WTC11 (cell line): ENCODE measurements around the gene HNRNPAB. TPM values are rescaled to one million over a fixed set of nuclear protein-coding genes. Genes with fewer than 3 reads are reported as not detected.

Experiments used
- ATF1 ChIP-seq: sonication (generic); formaldehyde crosslinking; IDR thresholded peaks from 2 replicates; pipeline ENCODE4 v1.8.1; 2023; ENCODE audit warnings: mild to moderate bottlenecking, moderate library complexity, missing genetic modification reagents
- ATF6 ChIP-seq: sonication (generic); formaldehyde crosslinking; IDR thresholded peaks from 2 replicates; pipeline ENCODE4 v1.8.1; 2023; ENCODE audit warnings: mild to moderate bottlenecking, missing genetic modification reagents
- CBFB ChIP-seq: sonication (generic); formaldehyde crosslinking; IDR thresholded peaks from 2 replicates; pipeline ENCODE4 v1.8.1; 2022; ENCODE audit warnings: mild to moderate bottlenecking, low read depth, missing genetic modification reagents
- E2F5 ChIP-seq: sonication (generic); formaldehyde crosslinking; IDR thresholded peaks from 2 replicates; pipeline ENCODE4 v1.8.1; 2022; ENCODE audit warnings: mild to moderate bottlenecking, moderate library complexity, missing genetic modification reagents
- ELF4 ChIP-seq: sonication (generic); formaldehyde crosslinking; IDR thresholded peaks from 2 replicates; pipeline ENCODE4 v1.8.1; 2022; ENCODE audit warnings: low read depth, mild to moderate bottlenecking, moderate library complexity, missing genetic modification reagents
- FOXK1 ChIP-seq: sonication (generic); formaldehyde crosslinking; IDR thresholded peaks from 2 replicates; pipeline ENCODE4 v1.8.0; 2022; ENCODE audit warnings: mild to moderate bottlenecking, moderate library complexity, missing genetic modification reagents
- FOXP1 ChIP-seq: sonication (generic); formaldehyde crosslinking; IDR thresholded peaks from 2 replicates; pipeline ENCODE4 v1.8.0; 2022; ENCODE audit warnings: missing genetic modification reagents, mild to moderate bottlenecking, moderate library complexity, borderline replicate concordance
- GRHL2 ChIP-seq: fragments of 250-450 bp; sonication (Bioruptor Pico); IDR thresholded peaks from 2 replicates; pipeline ENCODE4 v1.8.0; 2022; ENCODE audit warnings: mild to moderate bottlenecking, moderate library complexity; ENCODE audit not compliant: insufficient replicate concordance, severe bottlenecking
- HMGXB4 ChIP-seq: sonication (generic); formaldehyde crosslinking; IDR thresholded peaks from 2 replicates; pipeline ENCODE4 v1.8.1; 2023; ENCODE audit warnings: mild to moderate bottlenecking, moderate library complexity, missing genetic modification reagents
- IRF2 ChIP-seq: sonication (generic); formaldehyde crosslinking; IDR thresholded peaks from 2 replicates; pipeline ENCODE4 v1.8.0; 2022; ENCODE audit warnings: low read depth, missing genetic modification reagents, borderline replicate concordance
- JUN ChIP-seq: sonication (generic); formaldehyde crosslinking; IDR thresholded peaks from 2 replicates; pipeline ENCODE4 v1.8.0; 2023; ENCODE audit warnings: mild to moderate bottlenecking, missing genetic modification reagents
- MYBL2 ChIP-seq: sonication (generic); formaldehyde crosslinking; IDR thresholded peaks from 2 replicates; pipeline ENCODE4 v1.8.1; 2023; ENCODE audit warnings: mild to moderate bottlenecking, moderate library complexity, missing genetic modification reagents
- NR1H2 ChIP-seq: sonication (generic); formaldehyde crosslinking; IDR thresholded peaks from 2 replicates; pipeline ENCODE4 v1.9.0; 2021; ENCODE audit warnings: mild to moderate bottlenecking, moderate library complexity, missing genetic modification reagents
- PRDM15 ChIP-seq: sonication (generic); formaldehyde crosslinking; IDR thresholded peaks from 2 replicates; pipeline ENCODE4 v1.8.0; 2022; ENCODE audit warnings: missing genetic modification reagents
- SOX15 ChIP-seq: fragments of 250-450 bp; sonication (Bioruptor Pico); IDR thresholded peaks from 2 replicates; pipeline ENCODE4 v1.9.0; 2021; ENCODE audit warnings: mild to moderate bottlenecking
- TP53 ChIP-seq: sonication (generic); formaldehyde crosslinking; IDR thresholded peaks from 2 replicates; pipeline ENCODE4 v1.8.1; 2023; ENCODE audit warnings: mild to moderate bottlenecking, missing genetic modification reagents
- ZBTB43 ChIP-seq: sonication (generic); formaldehyde crosslinking; IDR thresholded peaks from 2 replicates; pipeline ENCODE4 v1.8.1; 2023; ENCODE audit warnings: mild to moderate bottlenecking, missing genetic modification reagents
- ZMAT4 ChIP-seq: fragments of 250-450 bp; sonication (Bioruptor Pico); IDR thresholded peaks from 2 replicates; pipeline ENCODE4 v1.9.0; 2021; ENCODE audit warnings: mild to moderate bottlenecking
- ZNF232 ChIP-seq: sonication (generic); formaldehyde crosslinking; IDR thresholded peaks from 2 replicates; pipeline ENCODE4 v1.8.0; 2022; ENCODE audit warnings: mild to moderate bottlenecking, missing genetic modification reagents
- total RNA-seq: library from RNA; stranded (reverse); gene quantifications from 3 replicates; pipeline ENCODE4 v1.2.3, GENCODE V29; 2021
- TF ChIP-seq, protein P1 (sequence below): sonication (generic); formaldehyde crosslinking; IDR thresholded peaks from 2 replicates; pipeline ENCODE4 v1.8.0; 2023; ENCODE audit warnings: missing genetic modification reagents
- TF ChIP-seq, protein P2 (sequence below): fragments of 250-450 bp; sonication (Bioruptor Pico); conservative IDR thresholded peaks from 2 replicates; pipeline ENCODE4 v1.9.0; 2021; ENCODE audit warnings: mild to moderate bottlenecking
- TF ChIP-seq, protein P3 (sequence below): fragments of 250-450 bp; sonication (Bioruptor Pico); IDR thresholded peaks from 2 replicates; pipeline ENCODE4 v1.9.0; 2021; ENCODE audit warnings: mild to moderate bottlenecking

Gene HNRNPAB
- total RNA-seq, 1 experiment from 2014 or later, result 457 TPM

DNA sequence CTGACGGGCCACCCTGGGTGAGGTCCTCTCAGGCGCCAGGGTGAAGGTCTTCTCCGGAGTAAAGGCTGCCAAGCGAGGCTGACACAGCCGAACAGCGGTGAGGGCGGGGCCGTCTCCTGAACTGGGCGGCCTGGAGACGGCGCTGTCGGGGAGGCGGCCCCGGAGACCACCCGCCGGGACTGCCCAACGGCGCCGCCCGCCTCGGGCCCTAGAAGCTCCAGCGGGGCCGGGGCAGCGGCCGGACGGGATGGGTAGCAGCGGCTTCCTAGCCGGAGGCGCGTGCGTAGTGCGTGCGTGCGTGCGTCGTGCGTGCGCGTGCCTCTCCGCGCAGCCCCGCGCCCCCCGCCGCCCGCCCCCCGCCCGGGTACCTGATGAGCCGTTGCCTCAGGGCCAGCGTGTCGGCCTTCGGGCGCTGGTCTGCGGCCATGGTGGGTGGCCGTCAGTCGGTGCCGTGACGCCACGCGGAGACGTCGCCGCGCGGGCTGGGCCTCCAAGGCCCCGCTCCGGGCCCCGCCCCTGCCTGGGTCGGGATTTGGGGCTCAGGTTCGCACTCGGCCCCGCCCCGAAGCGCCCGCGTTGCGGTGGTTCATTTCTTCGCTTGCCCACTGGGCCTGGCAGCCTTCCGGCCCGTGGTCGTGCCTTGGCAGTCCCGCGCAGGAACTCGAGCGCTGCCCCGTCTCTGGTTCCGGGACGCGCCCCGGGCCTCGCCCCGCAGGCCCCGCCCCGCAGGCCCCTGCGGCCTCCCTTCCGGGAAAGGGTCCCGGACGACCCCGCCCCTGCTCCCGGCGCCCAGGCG, 28.0 kb downstream of the HNRNPAB start, which contains the start of gene PHYKPL (continued):
- TF ChIP-seq PRDM15, result 0 out of 2 replicates have a peak, but pooled peaks have one; percentile 6
- TF ChIP-seq FOXP1 (CRISPR knock-in tag), result no peak
- TF ChIP-seq, protein P1, sequence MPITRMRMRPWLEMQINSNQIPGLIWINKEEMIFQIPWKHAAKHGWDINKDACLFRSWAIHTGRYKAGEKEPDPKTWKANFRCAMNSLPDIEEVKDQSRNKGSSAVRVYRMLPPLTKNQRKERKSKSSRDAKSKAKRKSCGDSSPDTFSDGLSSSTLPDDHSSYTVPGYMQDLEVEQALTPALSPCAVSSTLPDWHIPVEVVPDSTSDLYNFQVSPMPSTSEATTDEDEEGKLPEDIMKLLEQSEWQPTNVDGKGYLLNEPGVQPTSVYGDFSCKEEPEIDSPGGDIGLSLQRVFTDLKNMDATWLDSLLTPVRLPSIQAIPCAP (CRISPR knock-in tag), result no peak
- no peak for TF ChIP-seq TP53 (CRISPR knock-in tag)
- no peak for TF ChIP-seq NR1H2 (CRISPR knock-in tag)
- TF ChIP-seq ATF6 (CRISPR knock-in tag), result no peak
- no peak for TF ChIP-seq ZBTB43 (CRISPR knock-in tag)
- TF ChIP-seq ZMAT4 (CRISPR knock-in tag), result no peak
- TF ChIP-seq CBFB (CRISPR knock-in tag), result 0 out of 2 replicates have a peak, but pooled peaks have one; percentile 21
- TF ChIP-seq, protein P2, sequence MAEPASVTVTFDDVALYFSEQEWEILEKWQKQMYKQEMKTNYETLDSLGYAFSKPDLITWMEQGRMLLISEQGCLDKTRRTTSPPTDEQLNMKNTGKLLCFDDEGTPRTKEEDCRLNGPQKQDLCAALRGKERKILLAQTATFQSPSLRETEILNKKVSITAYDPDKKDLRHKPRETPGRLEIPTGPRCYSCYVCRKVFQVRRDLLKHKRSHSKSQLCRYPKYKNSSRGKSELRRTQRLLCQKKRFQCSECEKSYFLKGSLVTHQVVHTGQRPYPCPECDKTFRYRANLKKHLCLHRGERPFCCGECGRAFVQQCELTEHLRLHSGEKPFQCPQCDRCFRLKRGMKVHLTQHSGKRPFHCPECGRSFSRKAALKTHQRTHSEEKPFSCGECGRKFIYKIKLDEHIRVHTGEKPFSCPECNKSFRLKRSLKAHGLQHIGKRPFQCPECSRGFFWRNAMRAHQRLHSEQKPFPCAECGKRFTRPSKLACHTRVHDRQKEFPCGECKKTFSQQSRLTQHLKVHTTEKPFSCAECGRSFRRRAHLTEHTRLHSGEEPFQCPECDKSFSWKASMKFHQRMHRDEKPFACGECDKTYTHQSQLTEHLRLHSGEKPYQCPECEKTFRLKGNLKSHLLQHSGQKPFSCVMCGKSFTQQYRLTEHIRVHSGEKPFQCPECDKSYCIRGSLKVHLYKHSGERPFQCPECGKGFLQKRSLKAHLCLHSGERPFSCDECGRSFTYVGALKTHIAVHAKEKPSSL (CRISPR knock-in tag), result no peak
- peak; percentile 83; the same call in 1 of the 2 replicates for TF ChIP-seq HMGXB4 (CRISPR knock-in tag)
- TF ChIP-seq, protein P3, sequence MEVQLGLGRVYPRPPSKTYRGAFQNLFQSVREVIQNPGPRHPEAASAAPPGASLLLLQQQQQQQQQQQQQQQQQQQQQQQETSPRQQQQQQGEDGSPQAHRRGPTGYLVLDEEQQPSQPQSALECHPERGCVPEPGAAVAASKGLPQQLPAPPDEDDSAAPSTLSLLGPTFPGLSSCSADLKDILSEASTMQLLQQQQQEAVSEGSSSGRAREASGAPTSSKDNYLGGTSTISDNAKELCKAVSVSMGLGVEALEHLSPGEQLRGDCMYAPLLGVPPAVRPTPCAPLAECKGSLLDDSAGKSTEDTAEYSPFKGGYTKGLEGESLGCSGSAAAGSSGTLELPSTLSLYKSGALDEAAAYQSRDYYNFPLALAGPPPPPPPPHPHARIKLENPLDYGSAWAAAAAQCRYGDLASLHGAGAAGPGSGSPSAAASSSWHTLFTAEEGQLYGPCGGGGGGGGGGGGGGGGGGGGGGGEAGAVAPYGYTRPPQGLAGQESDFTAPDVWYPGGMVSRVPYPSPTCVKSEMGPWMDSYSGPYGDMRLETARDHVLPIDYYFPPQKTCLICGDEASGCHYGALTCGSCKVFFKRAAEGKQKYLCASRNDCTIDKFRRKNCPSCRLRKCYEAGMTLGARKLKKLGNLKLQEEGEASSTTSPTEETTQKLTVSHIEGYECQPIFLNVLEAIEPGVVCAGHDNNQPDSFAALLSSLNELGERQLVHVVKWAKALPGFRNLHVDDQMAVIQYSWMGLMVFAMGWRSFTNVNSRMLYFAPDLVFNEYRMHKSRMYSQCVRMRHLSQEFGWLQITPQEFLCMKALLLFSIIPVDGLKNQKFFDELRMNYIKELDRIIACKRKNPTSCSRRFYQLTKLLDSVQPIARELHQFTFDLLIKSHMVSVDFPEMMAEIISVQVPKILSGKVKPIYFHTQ (CRISPR knock-in tag), result no peak
- TF ChIP-seq IRF2 (CRISPR knock-in tag), result no peak
- TF ChIP-seq FOXK1 (CRISPR knock-in tag), result 0 out of 2 replicates have a peak, but pooled peaks have one; percentile 19
- no peak for TF ChIP-seq JUN (CRISPR knock-in tag)
- TF ChIP-seq MYBL2 (CRISPR knock-in tag), result peak; percentile 8; the same call in 1 of the 2 replicates
- TF ChIP-seq ATF1, result no peak
- no peak for TF ChIP-seq ELF4
- TF ChIP-seq E2F5 (CRISPR knock-in tag), result peak; percentile 31; the same call in 1 of the 2 replicates
- TF ChIP-seq SOX15 (CRISPR knock-in tag), result no peak
- TF ChIP-seq GRHL2, result no peak
- no peak for TF ChIP-seq ZNF232 (CRISPR knock-in tag)
